Measurements from ENCODE around the gene ZSCAN29. TPM values are rescaled to one million over a fixed set of nuclear protein-coding genes. Genes with fewer than 3 reads are reported as not detected.

The ZSCAN29 gene
- total RNA-seq (2021) (36.3 and 37.9 TPM in 2 replicates), Bru-seq, nascent RNA (percentile 75 among the genes with signal in this experiment), BruChase-seq, experiment 1, labeled RNA remaining after a 2-hour chase (percentile 91 among the genes with signal in this experiment), BruChase-seq, experiment 2, labeled RNA remaining after a 6-hour chase (percentile 83 among the genes with signal in this experiment)
- long read RNA-seq, partial matches to known transcripts = 0 of 9 reads
- long read RNA-seq, other reads (novel, unspliced or antisense) = 9 of 9 reads

GRCh38 chr15:43370975-43371974 is at the start of gene ZSCAN29, which contains the start of gene TUBGCP4:
ZSCAN29 (minus strand) TSS chr15:43371043; CDS start chr15:43369913, 1,130 bp downstream.
TUBGCP4 (plus strand) TSS chr15:43371101; CDS start chr15:43371355, 254 bp downstream.
- TSS peak; percentile 51 for BruUV-seq (replicated peaks)
- intact Hi-C loops (cut with micrococcal nuclease; ENCODE audit: unreplicated experiment) = no loop called here

GRCh38 chr15:43420435-43420834 is 49.6 kb upstream of the ZSCAN29 start:
- CTCF ChIA-PET = no interaction called here
- POLR2A ChIA-PET (ENCODE audit: unreplicated experiment) = no interaction called here

More at GRCh38 chr15:43370975-43371974, at the start of gene ZSCAN29, which contains the start of gene TUBGCP4:
- no peaks in the 10 kb centered on the region for H3K9me3 ChIP-seq (ENCODE audit: insufficient read depth, low read depth)
- peaks cover 20% of the 10 kb centered on the region for H3K4me1 ChIP-seq (replicated peaks; ENCODE audit: insufficient read depth)
- no peaks in the 10 kb centered on the region for H3K27me3 ChIP-seq (ENCODE audit: insufficient read depth, low read depth)
- POLR2A ChIA-PET (ENCODE audit: unreplicated experiment) = interaction anchor here (0.5 to 0.7 kb wide), 6 partner anchors 62 to 861 kb away, joined by 3 to 16 read pairs (median 4); no protein-coding TSS in a partner anchor
- no peaks in the 10 kb centered on the region for H3F3A ChIP-seq (ENCODE audit: insufficient read depth, low read depth)
- peak; percentile 58 to 83 for DNase-seq
- H3K4me2 ChIP-seq = peak within 1 kb of the TSS; percentile 91
- peak within 1 kb of the TSS; percentile 19; the same call in 1 of the 2 replicates for H3K27ac ChIP-seq
- H3K36me3 ChIP-seq (ENCODE audit: low read depth) = peaks cover 8% of the 10 kb centered on the region; the same call in 1 of the 2 replicates
- no peaks in the 10 kb centered on the region for H4K20me1 ChIP-seq (ENCODE audit: insufficient read depth)
- TF ChIP-seq EZH2 (IDR thresholded peaks at IDR 0.05; ENCODE audit: low read depth) = no peak
- peak; percentile 55; the same call in 1 of the 2 replicates for TF ChIP-seq CTCF (conservative IDR thresholded peaks at IDR 0.05)
- peak within 1 kb of the TSS; percentile 96 for H2AFZ ChIP-seq
- CTCF ChIA-PET = no interaction called here
- H3K4me3 ChIP-seq = peak within 1 kb of the TSS; percentile 59
- peaks cover 41% of the 10 kb centered on the region for H3K79me2 ChIP-seq (ENCODE audit: low read depth)
- no peaks in the 10 kb centered on the region for H3K9me2 ChIP-seq (ENCODE audit: insufficient read depth)

More at GRCh38 chr15:43420435-43420834, 49.6 kb upstream of the ZSCAN29 start:
- intact Hi-C loops (cut with micrococcal nuclease; ENCODE audit: unreplicated experiment) = no loop called here
- no TSS peak for BruUV-seq (replicated peaks)
- H4K20me1 ChIP-seq (ENCODE audit: insufficient read depth) = no peaks in the 10 kb centered on the region
- no peaks in the 10 kb centered on the region for H3F3A ChIP-seq (ENCODE audit: insufficient read depth, low read depth)
- no peak for DNase-seq
- H3K4me3 ChIP-seq = no peak overlapping the region
- H3K27ac ChIP-seq = no peak overlapping the region
- TF ChIP-seq EZH2 (IDR thresholded peaks at IDR 0.05; ENCODE audit: low read depth) = no peak
- TF ChIP-seq CTCF (conservative IDR thresholded peaks at IDR 0.05) = no peak
- H3K4me2 ChIP-seq = no peak overlapping the region
- H3K4me1 ChIP-seq (replicated peaks; ENCODE audit: insufficient read depth) = no peaks in the 10 kb centered on the region
- no peaks in the 10 kb centered on the region for H3K27me3 ChIP-seq (ENCODE audit: insufficient read depth, low read depth)
- H3K9me2 ChIP-seq (ENCODE audit: insufficient read depth) = no peaks in the 10 kb centered on the region
- no peaks in the 10 kb centered on the region for H3K9me3 ChIP-seq (ENCODE audit: insufficient read depth, low read depth)
- H3K79me2 ChIP-seq (ENCODE audit: low read depth) = no peaks in the 10 kb centered on the region
- H2AFZ ChIP-seq = no peak overlapping the region
- no peaks in the 10 kb centered on the region; the same call in 1 of the 2 replicates for H3K36me3 ChIP-seq (ENCODE audit: low read depth)

All from PC-9 (cell line).